Urothelium cell line (cell line): ENCODE data around the gene SMYD1.

ENCODE experiments used
- DNase-seq: peaks from one replicate; pipeline ENCODE4 v3.0.0; 2011; ENCODE audit warnings: low spot score, mixed read lengths
- FAIRE-seq: peaks from 2 replicates; lab custom pipeline; 2011; peaks lifted over from hg19 to GRCh38; lab: Jason Lieb, UNC

SMYD1 gene

DNA sequence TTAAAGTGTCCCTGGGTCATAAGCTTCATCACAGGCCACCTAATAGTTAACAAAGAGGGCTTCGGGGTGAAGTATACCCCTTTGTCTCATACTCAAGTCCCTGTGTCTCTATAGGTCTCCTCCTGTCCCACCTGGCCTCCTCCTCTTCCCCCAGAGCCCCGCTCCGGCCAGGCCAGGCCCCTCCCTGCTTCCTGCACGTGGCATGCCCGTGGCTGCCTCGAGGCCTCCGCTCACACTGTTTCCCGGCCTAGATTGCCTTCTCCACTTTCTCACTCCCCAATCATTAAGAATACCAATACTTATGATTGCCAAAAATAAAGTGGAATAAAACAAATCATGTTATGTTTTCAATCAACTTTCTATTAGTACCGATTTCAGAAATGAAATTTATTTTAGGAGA is 18.8 kb downstream of the SMYD1 start:
- DNase-seq (no peak), FAIRE-seq (no peak)

DNA sequence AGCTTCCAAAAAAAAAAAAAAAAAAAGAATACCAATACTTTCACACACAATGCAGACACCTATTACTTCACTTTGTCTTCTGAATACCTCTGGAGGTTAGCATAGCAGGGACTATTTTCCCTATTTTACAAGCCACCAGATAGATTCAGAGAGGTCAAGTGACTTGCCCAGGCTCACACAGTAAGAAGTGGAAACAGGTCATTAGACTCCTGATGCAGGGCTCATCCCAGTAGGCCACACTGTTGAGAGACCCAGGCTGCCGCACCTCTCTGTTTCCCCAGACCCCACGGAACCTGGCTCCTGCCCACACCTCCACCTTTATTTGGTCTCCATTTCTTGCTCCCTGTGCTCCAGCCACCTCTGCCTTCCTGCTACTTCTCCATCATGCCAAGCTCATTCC is 19.4 kb downstream of the SMYD1 start:
- no peak for FAIRE-seq
- no peak for DNase-seq

GRCh38 chr2:88087763-88088162 is 20.1 kb downstream of the SMYD1 start:
- DNase-seq (no peak), FAIRE-seq (no peak)

DNA sequence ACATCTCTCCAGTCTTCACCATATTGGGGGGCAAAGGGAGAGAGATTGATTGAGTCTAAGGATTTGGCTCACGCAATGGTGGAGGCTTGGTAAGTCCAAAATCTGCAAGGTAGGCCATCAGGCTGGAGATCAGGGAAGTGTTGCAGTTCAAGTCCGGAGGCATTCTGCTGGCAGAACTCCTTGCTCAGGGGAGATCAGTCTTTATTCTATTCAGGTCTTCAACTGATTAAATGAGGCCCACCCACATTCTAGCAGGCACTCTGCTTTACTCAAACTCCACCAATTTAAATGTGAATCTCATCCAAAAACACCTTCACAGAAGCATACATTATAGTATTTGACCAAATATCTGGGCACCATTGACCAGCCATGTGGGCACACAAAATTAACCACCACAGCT is 21.4 kb downstream of the SMYD1 start:
- FAIRE-seq, result no peak
- DNase-seq, result no peak

GRCh38 chr2:88090446-88091283 is 23.0 kb downstream of the SMYD1 start:
- DNase-seq (no peak), FAIRE-seq (no peak)

- DNase-seq (no peak), FAIRE-seq (no peak)
These were observed 24.3 kb downstream of the SMYD1 start for GRCh38 chr2:88091943-88092342.

- no peak for DNase-seq
- no peak for FAIRE-seq
These were observed 25.1 kb downstream of the SMYD1 start for GRCh38 chr2:88092773-88093172.

GRCh38 chr2:88095022-88095421 is 27.4 kb downstream of the SMYD1 start:
- DNase-seq, result no peak
- no peak for FAIRE-seq

DNA sequence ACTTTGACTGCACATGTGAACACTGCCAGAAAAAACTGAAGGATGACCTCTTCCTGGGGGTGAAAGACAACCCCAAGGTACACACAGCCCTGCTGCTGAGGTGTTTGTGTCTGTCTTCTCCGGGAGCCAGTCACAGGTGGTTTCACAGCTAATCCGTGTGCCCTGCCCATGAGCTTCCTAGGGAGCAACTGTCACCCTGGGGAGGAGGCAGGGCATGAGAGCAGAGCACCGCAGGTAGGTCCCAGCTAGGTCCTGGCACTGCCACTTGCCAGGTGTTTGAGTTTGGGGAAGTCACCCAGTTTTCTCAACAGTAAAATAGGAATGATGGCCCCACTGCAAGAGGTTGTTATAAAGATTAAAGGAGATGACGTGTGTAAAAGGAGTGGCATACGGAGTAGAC is 29.1 kb downstream of the SMYD1 start:
- DNase-seq (no peak), FAIRE-seq (no peak)

DNA sequence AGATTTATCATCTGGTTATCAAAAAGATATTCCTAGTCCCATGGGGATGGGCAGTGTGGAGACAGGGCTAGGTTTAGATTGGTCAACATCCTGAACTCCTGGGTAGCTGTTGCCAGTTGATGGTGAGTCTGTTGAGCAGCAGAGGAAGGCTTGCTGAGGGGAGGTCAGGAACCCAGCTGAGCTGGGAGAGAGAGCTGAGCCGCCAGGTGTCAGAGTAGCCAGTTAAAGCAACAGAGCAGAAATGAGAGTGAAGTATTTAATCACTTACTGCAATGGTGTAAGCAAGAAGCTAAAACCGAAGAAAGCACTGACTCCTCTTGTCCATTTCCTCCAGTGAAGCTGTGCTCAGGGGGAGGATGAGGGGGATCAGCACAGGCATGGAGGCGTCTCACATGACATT is 29.6 kb downstream of the SMYD1 start:
- FAIRE-seq (no peak), DNase-seq (no peak)

DNA sequence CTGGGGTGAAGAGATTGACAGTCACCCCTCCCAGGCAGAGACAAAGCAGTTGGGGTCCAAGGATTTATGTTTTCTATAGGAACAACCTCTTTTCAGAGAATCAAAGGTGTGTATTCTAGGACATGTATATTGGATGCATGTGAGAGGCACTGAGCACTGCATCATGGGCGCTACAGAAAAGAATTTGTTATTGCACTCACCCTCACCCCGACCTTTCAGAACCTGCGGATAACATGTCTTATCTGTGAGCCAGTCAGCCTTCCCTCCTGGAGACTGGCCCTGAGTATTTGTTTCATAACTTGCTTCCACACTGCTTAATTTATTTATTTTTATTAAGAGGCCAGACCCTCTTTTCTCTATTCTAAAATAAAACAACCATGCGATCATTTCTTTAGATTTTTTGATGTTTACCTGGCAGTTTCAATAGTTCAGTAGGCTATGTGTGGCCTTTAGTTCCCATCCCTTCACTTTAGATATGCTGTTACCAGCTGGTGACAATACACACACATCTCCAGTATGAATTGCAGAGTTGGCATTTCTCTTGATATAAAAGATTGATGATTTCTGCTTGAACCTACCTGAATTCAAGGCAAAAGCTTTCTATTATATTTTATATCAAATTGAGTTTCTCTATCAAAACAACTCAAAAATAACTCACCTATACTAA is 30.4 kb downstream of the SMYD1 start:
- FAIRE-seq, result no peak

GRCh38 chr2:88098558-88098900 is 30.9 kb downstream of the SMYD1 start:
- FAIRE-seq, result no peak
- no peak for DNase-seq

More for the DNA sequence above, 30.4 kb downstream of the SMYD1 start:
- DNase-seq, result no peak

GRCh38 chr2:88099798-88100488 is 32.3 kb downstream of the SMYD1 start:
- FAIRE-seq (no peak), DNase-seq (no peak)

- FAIRE-seq (peak; percentile 73), DNase-seq (no peak)
These were observed 32.8 kb downstream of the SMYD1 start for GRCh38 chr2:88100489-88100858.

DNA sequence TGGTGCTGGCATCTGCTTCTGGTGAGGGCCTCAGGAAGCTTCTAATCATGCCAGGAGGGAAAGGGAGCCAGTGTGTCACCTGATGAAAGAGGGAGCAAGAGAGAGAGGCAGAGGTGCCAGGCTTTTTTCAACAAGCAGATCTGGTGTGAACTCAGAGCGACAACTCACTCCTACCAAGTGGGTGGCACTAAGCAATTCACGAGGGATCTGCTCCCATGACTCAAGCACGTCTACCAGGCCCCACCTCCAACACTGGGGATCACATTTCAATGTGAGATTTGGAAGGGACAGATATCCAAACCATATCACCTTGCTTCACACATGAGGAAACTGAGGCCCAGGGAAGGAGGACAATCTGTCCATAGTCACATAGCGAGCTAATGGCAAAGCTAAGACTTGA is 41.2 kb downstream of the SMYD1 start:
- no peak for FAIRE-seq

GRCh38 chr2:88110830-88111229 is 43.2 kb downstream of the SMYD1 start:
- no peak for DNase-seq
- no peak for FAIRE-seq

More for the DNA sequence above, 41.2 kb downstream of the SMYD1 start:
- DNase-seq, result no peak

DNA sequence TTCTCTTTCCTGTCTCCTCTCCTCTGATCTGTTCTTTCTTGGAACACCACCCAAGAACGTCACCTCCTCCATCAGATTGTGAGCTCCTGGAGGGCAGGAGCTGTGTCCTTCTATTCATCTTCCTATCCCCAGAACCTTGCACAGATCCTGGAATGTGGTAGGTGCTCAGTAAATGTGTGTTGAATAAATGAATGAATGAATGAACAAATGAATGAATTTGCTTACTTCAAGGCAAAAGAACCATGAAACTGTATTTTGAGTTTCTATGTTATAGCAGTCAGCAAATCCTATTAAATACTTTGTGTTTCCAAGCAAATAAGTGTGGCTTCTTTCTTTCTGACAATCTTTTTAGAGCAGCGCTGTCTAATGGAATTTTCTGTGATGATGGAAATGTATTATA is 45.4 kb downstream of the SMYD1 start:
- FAIRE-seq, result no peak

DNA sequence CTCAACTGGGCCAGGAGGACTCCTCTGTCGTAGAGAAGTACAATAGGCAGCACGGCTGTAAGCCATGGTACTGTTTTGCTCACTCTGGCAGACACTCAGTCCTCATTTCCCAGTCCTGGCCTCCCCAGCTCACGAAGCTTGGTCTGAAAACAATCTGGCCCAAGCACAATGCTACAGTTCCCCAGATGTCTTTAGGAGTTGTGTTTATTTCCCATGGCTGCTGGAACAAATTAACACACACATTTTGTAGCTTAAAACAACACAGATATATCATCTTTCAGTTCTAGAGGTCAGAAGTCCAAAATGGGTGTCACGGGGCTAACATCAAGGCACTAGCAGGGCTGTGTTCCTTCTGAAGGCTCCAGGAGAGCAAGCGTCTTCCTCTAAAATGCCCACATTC is 47.3 kb downstream of the SMYD1 start:
- DNase-seq (no peak), FAIRE-seq (no peak)

More for the DNA sequence above, 45.4 kb downstream of the SMYD1 start:
- no peak for DNase-seq

DNA sequence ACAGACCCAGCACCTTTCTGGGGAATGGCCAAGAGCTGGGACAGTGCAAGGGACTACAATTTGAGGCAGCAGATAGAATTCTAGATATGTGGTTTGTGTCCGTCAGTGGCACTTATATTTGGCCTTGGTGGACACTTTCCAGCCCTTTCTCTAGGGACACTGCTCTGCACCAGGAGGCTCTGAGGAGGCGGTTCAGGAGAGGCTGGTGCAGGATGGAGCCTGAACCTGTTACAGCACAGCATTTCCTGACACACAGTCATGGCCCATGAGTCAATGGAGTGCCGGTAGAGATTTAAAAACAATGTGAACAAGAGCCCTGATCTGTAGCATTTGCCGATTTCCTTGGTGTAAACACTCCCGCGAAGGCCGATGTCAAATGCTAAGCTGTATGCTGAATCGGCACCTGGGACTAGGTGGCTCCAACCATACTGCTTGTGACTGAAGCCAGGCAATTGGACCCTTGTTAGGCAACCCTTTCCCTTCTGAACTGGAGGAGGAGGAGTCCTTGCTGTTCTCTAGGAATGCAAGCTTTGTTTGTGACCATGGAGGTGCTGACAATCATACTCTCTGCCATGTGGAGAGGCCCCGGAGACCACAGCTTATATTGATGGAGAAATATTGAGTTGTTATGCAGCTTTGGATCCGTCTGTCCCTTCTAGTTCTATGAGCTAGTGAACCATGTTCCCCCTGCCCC is 48.3 kb downstream of the SMYD1 start:
- no peak for FAIRE-seq
- no peak for DNase-seq

GRCh38 chr2:88116669-88117432 is 49.2 kb downstream of the SMYD1 start:
- DNase-seq, result no peak
- peak; percentile 23 for FAIRE-seq

DNA sequence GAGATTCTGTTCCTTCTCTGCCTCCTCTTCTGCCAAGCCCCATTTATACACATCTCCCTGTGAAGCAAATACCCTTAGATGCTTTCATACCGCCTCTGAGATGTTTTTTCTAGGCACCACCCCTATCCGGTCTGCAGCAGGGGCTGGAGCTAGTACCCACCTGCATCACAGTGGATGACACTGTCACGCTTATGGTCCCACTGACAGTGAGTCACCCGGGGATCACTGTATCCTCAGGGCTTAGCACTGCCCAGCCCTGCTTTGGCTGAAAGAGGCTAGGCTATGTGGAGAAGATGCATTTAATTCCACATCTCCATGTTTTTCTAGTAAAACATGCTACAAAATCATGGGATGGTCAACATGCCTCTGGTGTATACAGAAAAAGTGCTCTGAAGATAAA is 50.3 kb downstream of the SMYD1 start:
- no peak for FAIRE-seq
- no peak for DNase-seq
